ENCODE results near the gene ACVR1.

The ACVR1 gene

DNA sequence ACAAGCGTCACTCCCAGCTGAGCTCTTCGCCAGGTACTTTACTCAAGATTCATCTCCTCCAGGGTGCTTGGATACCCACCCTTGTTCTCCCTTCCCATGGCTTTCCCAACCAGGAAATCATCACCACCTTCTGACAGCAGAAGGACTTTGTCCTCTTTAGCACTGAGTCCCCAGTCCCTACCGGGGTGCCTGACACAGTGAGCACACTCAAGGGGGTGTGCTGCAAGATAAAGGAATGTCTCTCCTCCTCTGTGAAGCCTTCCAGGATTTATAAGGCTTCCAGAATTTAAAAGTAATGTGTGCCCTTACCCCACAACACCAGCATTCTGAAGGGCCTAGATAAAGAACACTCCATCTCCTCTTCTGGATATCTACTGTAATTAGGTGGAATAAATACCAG is 39.6 kb downstream of the ACVR1 start:
- no peaks in the 10 kb centered on the region for H3K4me1 ChIP-seq (ENCODE audit: insufficient read depth, low read length)

GRCh38 chr2:157835425-157835824 is 40.7 kb downstream of the ACVR1 start:
- no peak for DNase-seq
- H3K79me2 ChIP-seq (ENCODE audit: insufficient read depth, low read length), result no peaks in the 10 kb centered on the region
- H3K36me3 ChIP-seq (ENCODE audit: insufficient read depth, low read length), result no peaks in the 10 kb centered on the region
- no peak overlapping the region for H3K9ac ChIP-seq (ENCODE audit: low read depth, low read length)
- H4K20me1 ChIP-seq (ENCODE audit: insufficient read depth, low read length), result no peaks in the 10 kb centered on the region; the same call in 1 of the 2 replicates
- no peaks in the 10 kb centered on the region for H3K4me1 ChIP-seq (ENCODE audit: insufficient read depth, low read length)
- H3K27ac ChIP-seq (ENCODE audit: low read length), result no peak overlapping the region
- TF ChIP-seq EZH2 (IDR thresholded peaks at IDR 0.05; ENCODE audit: borderline replicate concordance, low read depth, low read length, severe bottlenecking), result no peak
- TF ChIP-seq, protein P1, sequence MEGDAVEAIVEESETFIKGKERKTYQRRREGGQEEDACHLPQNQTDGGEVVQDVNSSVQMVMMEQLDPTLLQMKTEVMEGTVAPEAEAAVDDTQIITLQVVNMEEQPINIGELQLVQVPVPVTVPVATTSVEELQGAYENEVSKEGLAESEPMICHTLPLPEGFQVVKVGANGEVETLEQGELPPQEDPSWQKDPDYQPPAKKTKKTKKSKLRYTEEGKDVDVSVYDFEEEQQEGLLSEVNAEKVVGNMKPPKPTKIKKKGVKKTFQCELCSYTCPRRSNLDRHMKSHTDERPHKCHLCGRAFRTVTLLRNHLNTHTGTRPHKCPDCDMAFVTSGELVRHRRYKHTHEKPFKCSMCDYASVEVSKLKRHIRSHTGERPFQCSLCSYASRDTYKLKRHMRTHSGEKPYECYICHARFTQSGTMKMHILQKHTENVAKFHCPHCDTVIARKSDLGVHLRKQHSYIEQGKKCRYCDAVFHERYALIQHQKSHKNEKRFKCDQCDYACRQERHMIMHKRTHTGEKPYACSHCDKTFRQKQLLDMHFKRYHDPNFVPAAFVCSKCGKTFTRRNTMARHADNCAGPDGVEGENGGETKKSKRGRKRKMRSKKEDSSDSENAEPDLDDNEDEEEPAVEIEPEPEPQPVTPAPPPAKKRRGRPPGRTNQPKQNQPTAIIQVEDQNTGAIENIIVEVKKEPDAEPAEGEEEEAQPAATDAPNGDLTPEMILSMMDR (IDR thresholded peaks at IDR 0.05; ENCODE audit: borderline replicate concordance, extremely low read depth, low read length, poor library complexity, severe bottlenecking), result no peak
- no peak overlapping the region for H3K4me3 ChIP-seq (ENCODE audit: low read depth in 1 of 2, low read length in 2 of 2)
- H2AFZ ChIP-seq (ENCODE audit: low read depth, low read length), result no peak overlapping the region
- no peak overlapping the region for H3K4me2 ChIP-seq (ENCODE audit: insufficient read depth, low read length)
- H3K9me3 ChIP-seq (ENCODE audit: insufficient read depth, low read length, severe bottlenecking), result no peaks in the 10 kb centered on the region
- no peak for ATAC-seq (ENCODE audit: insufficient read depth, low read depth)
- H3K27me3 ChIP-seq (ENCODE audit: insufficient read depth, low read length, poor library complexity), result peaks cover 9% of the 10 kb centered on the region

More for the DNA sequence above, 39.6 kb downstream of the ACVR1 start:
- Histone ChIP-seq H2AFZ (ENCODE audit: low read depth, low read length) (no peak overlapping the region), H3K27ac (ENCODE audit: low read length) (no peak overlapping the region), H4K20me1 (ENCODE audit: insufficient read depth, low read length) (no peaks in the 10 kb centered on the region; the same call in 1 of the 2 replicates), H3K79me2 (ENCODE audit: insufficient read depth, low read length) (no peaks in the 10 kb centered on the region), H3K9me3 (ENCODE audit: insufficient read depth, low read length, severe bottlenecking) (no peaks in the 10 kb centered on the region), H3K9ac (ENCODE audit: low read depth, low read length) (no peak overlapping the region), H3K36me3 (ENCODE audit: insufficient read depth, low read length) (no peaks in the 10 kb centered on the region), H3K27me3 (ENCODE audit: insufficient read depth, low read length, poor library complexity) (peaks cover 3% of the 10 kb centered on the region), H3K4me3 (ENCODE audit: low read depth in 1 of 2, low read length in 2 of 2) (no peak overlapping the region), H3K4me2 (ENCODE audit: insufficient read depth, low read length) (no peak overlapping the region)
- no peak for DNase-seq
- TF ChIP-seq, protein P1 (IDR thresholded peaks at IDR 0.05; ENCODE audit: borderline replicate concordance, extremely low read depth, low read length, poor library complexity, severe bottlenecking), result no peak
- TF ChIP-seq EZH2 (IDR thresholded peaks at IDR 0.05; ENCODE audit: borderline replicate concordance, low read depth, low read length, severe bottlenecking), result no peak
- ATAC-seq (ENCODE audit: insufficient read depth, low read depth), result no peak

DNA sequence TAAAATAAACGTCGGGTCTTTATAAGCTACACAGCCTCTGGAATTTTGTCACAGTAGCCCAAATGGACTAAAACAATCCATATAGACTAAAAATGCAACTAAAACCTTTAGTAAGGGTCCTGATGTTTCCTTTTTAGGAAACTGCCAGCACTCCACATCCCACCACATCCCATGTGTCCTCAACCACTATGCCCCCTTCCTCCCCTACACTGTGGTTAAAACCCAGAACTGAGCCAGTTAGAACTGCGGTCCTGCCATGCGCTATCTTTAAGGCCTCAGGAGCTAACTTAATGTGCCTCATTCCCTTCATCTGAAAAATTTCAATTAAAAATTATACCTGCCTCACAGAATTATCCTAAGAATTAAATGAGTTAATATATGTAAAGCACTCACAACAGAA is 41.1 kb downstream of the ACVR1 start:
- H3K79me2 ChIP-seq (ENCODE audit: insufficient read depth, low read length), result no peaks in the 10 kb centered on the region
- no peak for ATAC-seq (ENCODE audit: insufficient read depth, low read depth)
- no peaks in the 10 kb centered on the region for H3K4me1 ChIP-seq (ENCODE audit: insufficient read depth, low read length)

More for the DNA sequence above, 41.1 kb downstream of the ACVR1 start:
- DNase-seq, result no peak
- Histone ChIP-seq H3K36me3 (ENCODE audit: insufficient read depth, low read length) (no peaks in the 10 kb centered on the region), H3K4me3 (ENCODE audit: low read depth in 1 of 2, low read length in 2 of 2) (no peak overlapping the region), H3K27me3 (ENCODE audit: insufficient read depth, low read length, poor library complexity) (peaks cover 9% of the 10 kb centered on the region), H3K4me2 (ENCODE audit: insufficient read depth, low read length) (no peak overlapping the region), H3K9me3 (ENCODE audit: insufficient read depth, low read length, severe bottlenecking) (no peaks in the 10 kb centered on the region), H4K20me1 (ENCODE audit: insufficient read depth, low read length) (no peaks in the 10 kb centered on the region; the same call in 1 of the 2 replicates), H2AFZ (ENCODE audit: low read depth, low read length) (no peak overlapping the region), H3K27ac (ENCODE audit: low read length) (no peak overlapping the region), H3K9ac (ENCODE audit: low read depth, low read length) (no peak overlapping the region)
- TF ChIP-seq EZH2 (IDR thresholded peaks at IDR 0.05; ENCODE audit: borderline replicate concordance, low read depth, low read length, severe bottlenecking), result no peak
- TF ChIP-seq, protein P1 (IDR thresholded peaks at IDR 0.05; ENCODE audit: borderline replicate concordance, extremely low read depth, low read length, poor library complexity, severe bottlenecking), result no peak
